ENCODE data around the gene ITGBL1.

ITGBL1 gene

GRCh38 chr13:101474419-101474957, 22.0 kb downstream of the ITGBL1 start:
- H3K27ac Mint-ChIP-seq, result no peak overlapping the region
- H3K4me3 Mint-ChIP-seq, result no peak overlapping the region
- no peak for DNase-seq
- no peaks in the 10 kb centered on the region for H3K4me1 Mint-ChIP-seq (ENCODE audit: low read depth)
- H3K36me3 Mint-ChIP-seq (ENCODE audit: low read depth), result no peaks in the 10 kb centered on the region
- H3K27me3 Mint-ChIP-seq, result peaks cover 27% of the 10 kb centered on the region
- H3K9me3 Mint-ChIP-seq, result no peaks in the 10 kb centered on the region

DNA sequence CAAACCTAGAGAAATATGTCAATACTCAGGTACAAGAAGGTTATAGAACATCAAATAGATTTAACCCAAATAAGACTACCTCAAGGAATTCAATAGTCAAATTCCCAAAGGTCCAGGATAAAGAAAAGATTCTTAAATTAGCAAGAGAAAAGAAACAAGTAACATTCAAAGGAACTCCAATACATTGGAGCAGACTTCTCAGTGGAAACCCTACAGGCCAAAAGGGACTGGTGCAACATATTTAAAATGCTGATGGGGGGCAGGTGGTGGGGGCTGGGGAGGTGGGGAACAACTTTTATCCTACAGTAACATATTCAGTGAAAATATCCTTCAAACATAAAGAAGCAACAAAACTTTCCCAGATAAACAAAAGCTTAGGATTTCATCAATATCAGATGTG, 23.1 kb downstream of the ITGBL1 start:
- Mint-ChIP-seq H3K9me3 (no peaks in the 10 kb centered on the region), H3K4me3 (no peak overlapping the region), H3K27me3 (peaks cover 22% of the 10 kb centered on the region), H3K36me3 (ENCODE audit: low read depth) (no peaks in the 10 kb centered on the region), H3K4me1 (ENCODE audit: low read depth) (no peaks in the 10 kb centered on the region), H3K27ac (no peak overlapping the region)
- no peak for DNase-seq

DNA sequence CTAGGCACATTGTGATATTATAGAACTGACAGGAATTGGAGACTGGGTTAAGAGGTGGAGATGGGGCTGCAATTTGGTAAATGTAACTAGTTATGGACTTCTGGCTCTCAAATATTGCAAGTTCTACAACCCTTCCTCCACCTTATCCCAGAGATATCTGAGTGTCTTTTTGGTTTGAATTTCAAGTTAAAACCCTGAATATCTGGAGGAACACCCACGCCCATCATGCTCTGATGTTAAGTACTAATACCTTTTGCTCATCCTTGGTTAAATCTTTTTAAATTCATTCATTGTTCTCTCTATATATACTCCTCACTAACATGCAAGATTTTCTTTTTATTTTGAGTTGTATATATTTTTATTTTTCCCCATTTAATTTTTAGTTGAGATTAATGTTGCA, 28.9 kb downstream of the ITGBL1 start:
- DNase-seq, result no peak
- H3K27me3 Mint-ChIP-seq, result peaks cover 10% of the 10 kb centered on the region
- no peaks in the 10 kb centered on the region for H3K4me1 Mint-ChIP-seq (ENCODE audit: low read depth)
- H3K27ac Mint-ChIP-seq, result no peak overlapping the region
- H3K9me3 Mint-ChIP-seq, result no peaks in the 10 kb centered on the region
- H3K4me3 Mint-ChIP-seq, result no peak overlapping the region
- H3K36me3 Mint-ChIP-seq (ENCODE audit: low read depth), result no peaks in the 10 kb centered on the region

DNA sequence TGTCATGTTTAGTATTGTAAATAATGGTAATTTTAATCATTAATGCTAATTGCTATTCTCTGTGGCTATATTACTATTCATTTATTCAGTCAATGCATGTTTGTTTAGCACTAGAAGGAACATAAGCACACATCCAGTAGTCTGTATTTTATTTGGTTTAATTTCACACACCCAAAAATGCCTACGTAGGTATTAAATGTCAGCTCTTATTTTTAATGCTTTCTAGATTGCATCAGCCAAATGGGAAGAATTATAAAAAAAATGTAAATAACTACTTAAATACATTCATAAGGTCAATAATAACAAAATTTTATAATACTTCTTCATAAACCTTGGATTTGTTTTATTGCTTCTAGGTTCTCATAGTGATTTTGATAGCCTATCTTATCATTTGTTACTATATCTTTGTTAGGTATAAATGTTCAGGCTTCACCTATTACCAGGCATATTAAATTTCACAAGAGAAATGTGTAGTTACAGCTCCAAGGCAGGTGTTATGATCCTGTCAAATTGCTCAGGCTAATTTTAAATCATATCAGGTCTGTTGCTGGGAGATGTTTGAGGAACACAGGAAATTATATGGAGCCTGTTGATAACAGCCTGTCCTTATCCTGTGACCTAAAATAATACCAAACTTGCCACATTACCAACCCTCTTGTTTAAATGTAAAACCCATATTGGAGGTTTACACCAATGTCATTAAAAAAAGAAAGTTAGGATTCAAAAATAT, 34.4 kb downstream of the ITGBL1 start:
- Mint-ChIP-seq H3K27me3 (peaks cover 4% of the 10 kb centered on the region), H3K36me3 (ENCODE audit: low read depth) (no peaks in the 10 kb centered on the region), H3K9me3 (no peaks in the 10 kb centered on the region), H3K27ac (no peak overlapping the region), H3K4me1 (ENCODE audit: low read depth) (no peaks in the 10 kb centered on the region), H3K4me3 (no peak overlapping the region)
- DNase-seq, result no peak

- no peaks in the 10 kb centered on the region for H3K9me3 Mint-ChIP-seq
- no peaks in the 10 kb centered on the region for H3K4me1 Mint-ChIP-seq (ENCODE audit: low read depth)
- H3K4me3 Mint-ChIP-seq, result no peak overlapping the region
- no peak overlapping the region for H3K27ac Mint-ChIP-seq
- peaks cover 4% of the 10 kb centered on the region for H3K27me3 Mint-ChIP-seq
- no peaks in the 10 kb centered on the region for H3K36me3 Mint-ChIP-seq (ENCODE audit: low read depth)
- DNase-seq, result no peak
These were observed 35.0 kb downstream of the ITGBL1 start for GRCh38 chr13:101487438-101487830.

DNA sequence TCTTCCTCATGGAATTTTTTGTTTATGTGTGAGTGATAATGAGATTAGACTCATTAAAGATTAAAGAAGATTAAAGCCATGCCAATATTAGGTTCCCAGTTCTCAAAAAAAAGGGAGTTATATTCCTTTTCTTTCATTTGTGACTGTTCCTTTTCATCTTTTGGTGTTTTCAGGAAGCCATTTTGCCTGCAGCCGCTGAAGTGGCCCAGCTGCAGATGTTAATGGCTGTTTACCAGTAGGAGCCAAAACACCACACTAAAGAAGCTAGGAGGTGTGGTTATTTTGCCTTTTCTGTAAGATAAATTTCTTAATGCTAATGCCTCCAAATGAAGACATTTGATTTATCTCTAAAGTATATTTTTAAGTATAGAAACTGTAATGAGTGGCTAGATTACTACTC, 36.3 kb downstream of the ITGBL1 start:
- no peak overlapping the region for H3K4me3 Mint-ChIP-seq
- H3K27me3 Mint-ChIP-seq, result peaks cover 9% of the 10 kb centered on the region
- no peaks in the 10 kb centered on the region for H3K4me1 Mint-ChIP-seq (ENCODE audit: low read depth)
- no peaks in the 10 kb centered on the region for H3K36me3 Mint-ChIP-seq (ENCODE audit: low read depth)
- H3K27ac Mint-ChIP-seq, result no peak overlapping the region
- no peak for DNase-seq
- H3K9me3 Mint-ChIP-seq, result no peaks in the 10 kb centered on the region

DNA sequence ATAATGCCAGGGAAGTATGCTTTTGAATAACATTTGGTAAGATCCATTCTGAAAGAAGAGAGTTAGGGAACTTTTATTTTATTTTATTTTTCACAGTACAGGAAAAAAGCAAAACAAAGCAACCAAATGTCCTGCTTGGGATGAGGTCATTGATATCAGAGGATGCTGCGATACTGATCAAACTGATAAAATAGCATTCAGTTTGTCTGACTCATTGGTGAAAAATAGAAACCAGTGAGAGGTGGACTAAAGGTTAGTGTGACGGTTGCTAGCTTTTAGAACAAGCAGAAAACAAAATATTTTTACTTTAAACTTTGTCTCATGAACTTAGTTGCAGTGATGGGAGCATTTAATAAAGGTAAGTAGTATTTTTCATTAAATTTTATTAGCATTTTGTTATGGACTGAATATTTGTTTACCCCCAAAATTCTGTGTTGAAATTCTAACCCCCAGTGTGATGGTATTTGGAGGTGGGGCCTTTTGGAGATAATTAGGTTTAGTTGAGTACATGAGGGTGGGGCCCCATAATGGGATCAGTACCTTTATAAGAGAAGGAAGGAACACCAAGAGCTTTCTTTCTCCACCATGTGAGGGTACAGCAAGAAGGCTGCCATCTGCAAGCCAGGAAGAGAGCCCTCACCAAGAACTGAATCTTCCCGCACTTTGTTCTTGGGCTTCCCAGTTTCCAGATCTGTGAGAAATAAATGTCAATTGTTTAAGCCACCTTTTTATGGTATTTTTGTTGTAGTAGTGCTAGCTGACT, 37.3 kb downstream of the ITGBL1 start:
- Mint-ChIP-seq H3K4me3 (no peak overlapping the region), H3K27ac (no peak overlapping the region), H3K9me3 (no peaks in the 10 kb centered on the region), H3K36me3 (ENCODE audit: low read depth) (no peaks in the 10 kb centered on the region), H3K4me1 (ENCODE audit: low read depth) (no peaks in the 10 kb centered on the region), H3K27me3 (peaks cover 9% of the 10 kb centered on the region)
- no peak for DNase-seq

- Mint-ChIP-seq H3K27ac (no peak overlapping the region), H3K36me3 (ENCODE audit: low read depth) (no peaks in the 10 kb centered on the region), H3K27me3 (peaks cover 9% of the 10 kb centered on the region), H3K9me3 (no peaks in the 10 kb centered on the region), H3K4me3 (no peak overlapping the region), H3K4me1 (ENCODE audit: low read depth) (no peaks in the 10 kb centered on the region)
- no peak for DNase-seq
These were observed 38.0 kb downstream of the ITGBL1 start for GRCh38 chr13:101490406-101491015.

- Mint-ChIP-seq H3K9me3 (no peaks in the 10 kb centered on the region), H3K36me3 (ENCODE audit: low read depth) (no peaks in the 10 kb centered on the region), H3K27ac (no peak overlapping the region), H3K4me3 (no peak overlapping the region), H3K4me1 (ENCODE audit: low read depth) (no peaks in the 10 kb centered on the region), H3K27me3 (peaks cover 11% of the 10 kb centered on the region)
- no peak for DNase-seq
These were observed 39.9 kb downstream of the ITGBL1 start for GRCh38 chr13:101492251-101492910.

DNA sequence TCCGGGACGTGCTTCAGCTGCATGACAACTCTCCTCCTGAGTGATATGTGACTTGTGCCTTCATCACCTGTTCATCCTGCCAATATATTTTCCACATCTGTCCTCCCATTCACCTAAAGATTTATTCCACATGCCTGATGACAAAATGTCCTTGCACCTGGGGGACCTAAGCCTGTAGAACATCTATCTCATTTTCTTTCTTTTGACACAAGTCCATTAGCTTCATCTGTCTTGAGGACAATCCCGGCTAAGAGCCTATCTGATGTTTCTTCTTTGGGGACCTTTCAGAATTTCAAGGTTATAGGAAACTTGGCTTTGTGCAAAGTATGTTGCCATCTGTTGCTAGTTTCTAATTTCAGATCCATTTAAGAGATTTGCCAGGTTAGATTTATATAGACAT, 41.1 kb downstream of the ITGBL1 start:
- Mint-ChIP-seq H3K4me1 (ENCODE audit: low read depth) (no peaks in the 10 kb centered on the region), H3K4me3 (no peak overlapping the region), H3K27ac (no peak overlapping the region), H3K9me3 (no peaks in the 10 kb centered on the region), H3K36me3 (ENCODE audit: low read depth) (no peaks in the 10 kb centered on the region), H3K27me3 (peaks cover 11% of the 10 kb centered on the region)
- no peak for DNase-seq

- Mint-ChIP-seq H3K27ac (no peak overlapping the region), H3K36me3 (ENCODE audit: low read depth) (no peaks in the 10 kb centered on the region), H3K4me1 (ENCODE audit: low read depth) (no peaks in the 10 kb centered on the region), H3K4me3 (no peak overlapping the region), H3K27me3 (peaks cover 17% of the 10 kb centered on the region), H3K9me3 (no peaks in the 10 kb centered on the region)
- no peak for DNase-seq
These were observed 46.9 kb downstream of the ITGBL1 start for GRCh38 chr13:101499406-101499805.

- Mint-ChIP-seq H3K36me3 (ENCODE audit: low read depth) (no peaks in the 10 kb centered on the region), H3K4me3 (no peak overlapping the region), H3K9me3 (no peaks in the 10 kb centered on the region), H3K27me3 (peaks cover 20% of the 10 kb centered on the region), H3K27ac (no peak overlapping the region), H3K4me1 (ENCODE audit: low read depth) (no peaks in the 10 kb centered on the region)
- no peak for DNase-seq
These were observed 50.1 kb downstream of the ITGBL1 start for GRCh38 chr13:101502618-101503017.

- Mint-ChIP-seq H3K27ac (no peak overlapping the region), H3K36me3 (ENCODE audit: low read depth) (no peaks in the 10 kb centered on the region), H3K4me1 (ENCODE audit: low read depth) (peaks cover 8% of the 10 kb centered on the region), H3K9me3 (no peaks in the 10 kb centered on the region), H3K4me3 (no peak overlapping the region), H3K27me3 (peaks cover 30% of the 10 kb centered on the region)
- DNase-seq, result no peak
These were observed 58.7 kb downstream of the ITGBL1 start for GRCh38 chr13:101511161-101511560.

DNA sequence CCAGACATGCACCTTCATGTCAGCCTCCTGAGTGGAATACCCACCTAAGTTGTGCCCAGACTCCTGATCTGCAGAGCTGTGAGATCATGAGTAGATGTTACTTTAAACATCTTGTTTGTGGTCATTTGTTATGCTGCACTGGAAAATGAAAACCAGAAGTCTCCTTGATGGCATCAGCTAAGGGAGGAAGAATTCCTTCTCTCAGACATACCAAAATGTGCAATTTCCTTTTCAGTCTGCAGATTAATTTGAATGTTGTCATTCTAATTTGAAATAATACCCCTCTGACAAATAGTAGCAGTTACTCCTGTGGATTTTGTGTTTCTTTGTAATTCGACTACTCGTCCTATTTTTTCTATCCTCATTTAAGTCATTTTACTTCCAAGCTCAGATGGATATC, 59.3 kb downstream of the ITGBL1 start:
- no peak for DNase-seq
- Mint-ChIP-seq H3K27me3 (peaks cover 28% of the 10 kb centered on the region), H3K27ac (no peak overlapping the region), H3K9me3 (no peaks in the 10 kb centered on the region), H3K4me1 (ENCODE audit: low read depth) (peaks cover 8% of the 10 kb centered on the region), H3K4me3 (no peak overlapping the region), H3K36me3 (ENCODE audit: low read depth) (no peaks in the 10 kb centered on the region)
